ENCODE results near the gene SIAE.

The SIAE gene

DNA sequence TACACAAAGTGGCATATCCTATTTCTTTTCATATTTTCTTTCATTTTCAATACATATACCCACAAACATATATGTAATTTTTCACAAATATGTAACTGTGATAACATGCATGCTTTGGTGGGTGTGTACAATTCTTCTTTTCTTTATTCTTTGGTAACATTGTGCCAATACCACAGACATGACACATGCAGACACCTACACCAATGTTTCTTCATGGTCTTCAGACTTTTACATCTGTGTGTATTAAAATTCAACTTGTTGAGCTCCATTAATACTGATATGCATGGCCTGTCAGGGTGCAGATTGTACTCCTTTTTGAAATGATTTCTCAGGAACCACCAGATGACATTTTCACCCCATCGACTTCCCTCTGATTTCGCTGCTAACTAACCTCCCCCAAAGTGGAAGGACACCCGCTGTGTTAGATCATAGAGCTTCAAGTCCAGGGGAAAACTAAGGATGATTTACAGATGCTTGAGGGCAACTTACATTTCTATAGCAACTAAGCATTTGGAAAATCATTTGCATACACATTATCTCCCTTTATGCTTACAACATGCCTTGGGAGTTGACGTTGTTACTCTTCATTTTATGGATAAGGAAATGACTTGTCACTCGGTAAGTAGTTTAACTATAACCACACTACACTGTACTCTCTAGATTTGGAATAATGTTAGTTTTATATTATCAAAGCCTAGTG is 72.8 kb downstream of the SIAE start:
- no peaks in the 10 kb centered on the region for H3K9me3 ChIP-seq
- no peak overlapping the region for H3K27ac ChIP-seq
- no peak overlapping the region for H3K4me3 ChIP-seq
- no peaks in the 10 kb centered on the region for H3K4me1 ChIP-seq
- intact Hi-C loops (cut with DNase I; ENCODE audit: low total_unique reads): no loop called here
- H3K36me3 ChIP-seq: no peaks in the 10 kb centered on the region
- H3K27me3 ChIP-seq: no peaks in the 10 kb centered on the region
- TF ChIP-seq, protein P1, sequence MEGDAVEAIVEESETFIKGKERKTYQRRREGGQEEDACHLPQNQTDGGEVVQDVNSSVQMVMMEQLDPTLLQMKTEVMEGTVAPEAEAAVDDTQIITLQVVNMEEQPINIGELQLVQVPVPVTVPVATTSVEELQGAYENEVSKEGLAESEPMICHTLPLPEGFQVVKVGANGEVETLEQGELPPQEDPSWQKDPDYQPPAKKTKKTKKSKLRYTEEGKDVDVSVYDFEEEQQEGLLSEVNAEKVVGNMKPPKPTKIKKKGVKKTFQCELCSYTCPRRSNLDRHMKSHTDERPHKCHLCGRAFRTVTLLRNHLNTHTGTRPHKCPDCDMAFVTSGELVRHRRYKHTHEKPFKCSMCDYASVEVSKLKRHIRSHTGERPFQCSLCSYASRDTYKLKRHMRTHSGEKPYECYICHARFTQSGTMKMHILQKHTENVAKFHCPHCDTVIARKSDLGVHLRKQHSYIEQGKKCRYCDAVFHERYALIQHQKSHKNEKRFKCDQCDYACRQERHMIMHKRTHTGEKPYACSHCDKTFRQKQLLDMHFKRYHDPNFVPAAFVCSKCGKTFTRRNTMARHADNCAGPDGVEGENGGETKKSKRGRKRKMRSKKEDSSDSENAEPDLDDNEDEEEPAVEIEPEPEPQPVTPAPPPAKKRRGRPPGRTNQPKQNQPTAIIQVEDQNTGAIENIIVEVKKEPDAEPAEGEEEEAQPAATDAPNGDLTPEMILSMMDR (IDR thresholded peaks at IDR 0.05): no peak
- no peak for DNase-seq

DNA sequence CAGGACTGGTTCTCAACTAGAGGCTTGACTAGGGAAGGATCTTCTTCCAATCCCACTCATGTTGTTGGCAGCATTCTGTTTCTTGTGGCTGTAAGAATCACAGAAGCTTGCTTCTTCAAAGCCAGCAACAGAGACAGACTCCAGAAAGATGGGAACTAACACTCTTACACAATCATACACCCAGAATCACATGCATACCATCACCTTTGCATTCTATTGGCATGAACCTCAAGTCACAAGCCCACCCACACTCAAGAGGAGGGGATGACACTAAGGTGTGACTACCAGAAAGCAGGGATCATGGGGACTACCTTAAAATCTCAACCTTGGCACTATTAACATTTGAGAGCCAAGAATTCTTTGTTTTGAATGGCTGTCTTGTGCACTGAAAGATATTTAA is 75.9 kb downstream of the SIAE start:
- no peak for DNase-seq
- TF ChIP-seq, protein P1 (IDR thresholded peaks at IDR 0.05): no peak
- intact Hi-C loops (cut with DNase I; ENCODE audit: low total_unique reads): no loop called here
- Histone ChIP-seq H3K27me3 (peaks cover 0 to 6% of the 10 kb centered on the region in 2 donors), H3K9me3 (no peaks in the 10 kb centered on the region), H3K4me3 (no peak overlapping the region), H3K4me1 (no peaks in the 10 kb centered on the region), H3K36me3 (no peaks in the 10 kb centered on the region), H3K27ac (no peak overlapping the region)

DNA sequence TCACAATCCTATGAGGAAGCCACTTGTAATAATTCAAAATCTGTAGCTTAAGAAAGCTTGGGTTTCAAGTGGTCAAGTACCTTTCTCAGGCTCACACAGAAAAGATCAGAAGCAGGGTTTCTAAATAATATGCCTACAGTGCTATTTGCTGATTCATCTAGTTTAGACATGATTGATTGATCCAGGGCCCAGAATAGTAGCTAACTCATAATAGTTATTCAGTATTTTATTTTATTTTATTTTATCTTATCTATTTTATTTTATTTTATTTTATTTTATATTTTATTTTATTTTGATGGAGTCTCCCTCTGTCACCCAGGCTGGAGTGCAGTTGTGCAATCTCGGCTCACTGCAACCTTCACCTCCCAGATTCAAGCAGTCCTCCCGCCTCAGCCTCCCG is 78.2 kb downstream of the SIAE start:
- intact Hi-C loops (cut with DNase I; ENCODE audit: low total_unique reads): no loop called here
- Histone ChIP-seq H3K9me3 (no peaks in the 10 kb centered on the region), H3K27ac (no peak overlapping the region), H3K36me3 (no peaks in the 10 kb centered on the region), H3K27me3 (peaks cover 0 to 6% of the 10 kb centered on the region in 2 donors), H3K4me1 (no peaks in the 10 kb centered on the region), H3K4me3 (no peak overlapping the region)
- DNase-seq: no peak
- TF ChIP-seq, protein P1 (IDR thresholded peaks at IDR 0.05): no peak

DNA sequence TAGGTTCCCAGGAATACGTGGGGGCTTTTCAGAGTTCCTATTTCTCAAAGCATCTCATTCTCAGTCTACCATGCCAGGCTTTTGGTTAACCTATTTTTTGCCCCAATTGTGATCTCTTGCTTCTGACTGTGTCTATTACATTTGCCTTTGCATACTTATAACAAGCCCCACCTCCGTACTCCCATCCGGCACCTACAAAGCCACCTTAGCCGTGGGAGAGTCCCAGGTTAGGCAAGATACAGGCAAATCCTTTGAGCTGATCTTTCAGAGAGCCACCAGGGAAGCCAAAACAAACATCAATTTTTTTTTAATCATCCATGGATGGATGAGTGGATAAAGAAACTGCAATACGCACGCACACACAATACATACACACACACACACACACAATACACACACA is 80.9 kb downstream of the SIAE start:
- intact Hi-C loops (cut with DNase I; ENCODE audit: low total_unique reads): no loop called here
- TF ChIP-seq, protein P1 (IDR thresholded peaks at IDR 0.05): no peak

DNA sequence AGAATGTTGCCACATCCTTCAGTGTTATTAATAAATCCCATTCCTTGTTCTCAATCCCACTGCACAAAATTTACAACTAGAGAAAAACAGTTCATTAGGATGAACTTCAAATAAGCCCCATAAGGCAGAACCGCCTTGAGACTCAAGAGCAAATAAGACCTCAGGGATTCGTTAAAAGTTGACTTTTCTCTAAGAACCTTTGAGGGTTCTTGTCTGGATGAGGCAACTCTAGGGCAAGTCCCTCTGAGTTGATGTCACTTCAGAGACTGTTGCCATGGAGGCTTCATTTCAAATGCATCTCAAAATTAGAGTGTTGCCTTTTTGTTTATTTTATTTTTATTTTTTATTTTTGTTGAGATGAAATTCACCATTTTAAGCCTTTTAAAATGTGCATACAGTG is 82.1 kb downstream of the SIAE start:
- intact Hi-C loops (cut with DNase I; ENCODE audit: low total_unique reads): no loop called here
- Histone ChIP-seq H3K27ac (no peak overlapping the region), H3K4me1 (no peaks in the 10 kb centered on the region), H3K36me3 (no peaks in the 10 kb centered on the region), H3K4me3 (no peak overlapping the region), H3K9me3 (no peaks in the 10 kb centered on the region), H3K27me3 (peaks cover 0 to 9% of the 10 kb centered on the region in 2 donors)
- TF ChIP-seq, protein P1 (IDR thresholded peaks at IDR 0.05): no peak
- no peak for DNase-seq

More for the DNA sequence above, 80.9 kb downstream of the SIAE start:
- no peaks in the 10 kb centered on the region for H3K36me3 ChIP-seq
- H3K4me1 ChIP-seq: no peaks in the 10 kb centered on the region
- no peak overlapping the region for H3K4me3 ChIP-seq
- no peak overlapping the region for H3K27ac ChIP-seq
- H3K9me3 ChIP-seq: no peaks in the 10 kb centered on the region
- DNase-seq: no peak
- peaks cover 0 to 9% of the 10 kb centered on the region in 2 donors for H3K27me3 ChIP-seq
